PFSK-1 (cell line): ENCODE results near the gene CCT4.

ENCODE experiments used
- FOXP2 ChIP-seq: optimal IDR thresholded peaks from 2 replicates; pipeline ENCODE3; 2011; ENCODE audit warnings: borderline replicate concordance, control low read depth, inconsistent platforms; ENCODE audit not compliant: insufficient read depth; ENCODE audit errors: extremely low read length, extremely low read depth
- POLR2AphosphoS5 ChIP-seq: IDR thresholded peaks from 2 replicates; pipeline ENCODE4 v1.6.1; 2012; ENCODE audit warnings: low read depth, mild to moderate bottlenecking, control low read depth, low read length, moderate library complexity
- REST ChIP-seq, 2 experiments: IDR thresholded peaks; 2 replicates each; pipeline versions ENCODE4 v1.6.1 to v1.8.0; 2011 to 2012; ENCODE audit warnings: low read depth in 2 of 2, low read length in 2 of 2, control low read depth in 1 of 2, inconsistent platforms in 1 of 2, mild to moderate bottlenecking in 1 of 2, moderate library complexity in 1 of 2; ENCODE audit not compliant: insufficient read depth in 1 of 2
- SIN3A ChIP-seq: IDR thresholded peaks from 2 replicates; pipeline ENCODE4 v1.6.1; 2012; ENCODE audit warnings: mild to moderate bottlenecking, low read length, moderate library complexity, borderline replicate concordance; ENCODE audit not compliant: insufficient read depth
- TAF1 ChIP-seq: IDR thresholded peaks from 2 replicates; pipeline ENCODE4 v1.6.1; 2012; ENCODE audit warnings: low read length, control low read depth, borderline replicate concordance; ENCODE audit not compliant: insufficient read depth

Gene CCT4

DNA sequence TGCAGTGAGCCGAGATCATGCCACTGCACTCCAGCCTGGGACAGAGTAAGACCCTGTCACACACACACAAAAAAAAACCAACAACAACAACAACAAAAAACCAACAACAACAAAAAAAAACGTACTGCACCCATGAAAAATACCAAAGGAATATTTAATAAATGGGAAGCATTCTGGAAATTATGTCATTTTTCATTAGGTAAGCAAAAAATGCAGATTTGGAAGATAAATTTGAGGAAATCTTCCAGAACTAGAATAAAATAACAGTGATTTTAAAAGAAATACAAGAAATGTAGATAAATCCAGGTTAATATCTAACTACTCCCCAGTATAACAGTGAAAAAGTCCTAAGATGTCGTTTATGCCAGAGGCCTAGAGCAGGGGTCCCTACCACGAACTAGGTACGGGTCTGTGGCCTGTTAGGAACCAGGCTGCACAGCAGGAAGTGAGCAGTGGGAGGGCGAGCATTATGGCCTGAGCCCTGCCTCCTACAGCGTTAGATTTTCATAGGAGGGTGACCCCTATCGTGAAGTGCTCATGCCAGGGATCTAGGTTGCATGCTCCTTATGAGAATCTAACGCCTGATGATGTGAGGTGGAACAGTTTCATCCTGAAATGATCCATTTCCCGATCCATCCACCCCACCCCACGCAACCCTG is 56.1 kb downstream of the CCT4 start:
- no peak for TF ChIP-seq FOXP2
- no peak for TF ChIP-seq REST (IDR thresholded peaks at IDR 0.05; ENCODE audit: insufficient read depth in 1 of 2, low read depth in 2 of 2, low read length in 2 of 2)
- no peak for TF ChIP-seq SIN3A
- TF ChIP-seq TAF1, result no peak
- TF ChIP-seq POLR2AphosphoS5, result no peak

DNA sequence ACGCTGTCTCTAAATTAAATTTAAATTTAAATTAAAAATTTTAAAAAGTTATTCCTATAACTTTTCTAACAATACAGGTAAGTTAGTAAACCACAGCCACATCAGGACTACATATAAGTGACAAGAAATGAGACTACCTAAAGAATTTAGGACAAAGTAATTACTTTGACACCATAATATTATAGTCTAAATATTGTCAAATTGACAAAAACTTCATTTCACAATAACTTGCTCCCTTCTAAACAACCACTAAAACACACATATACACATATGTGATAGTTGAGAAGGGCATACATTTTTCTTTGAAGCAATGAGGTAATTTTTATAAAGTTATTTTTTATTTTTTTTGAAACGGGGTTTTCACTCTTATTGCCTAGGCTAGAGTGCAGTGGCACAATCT is 66.2 kb downstream of the CCT4 start:
- no peak for TF ChIP-seq FOXP2
